ENCODE measurements around the gene C1QL1.

Gene C1QL1

GRCh38 chr17:44940317-44940716 lies 27.8 kb downstream of the C1QL1 start:
- Mint-ChIP-seq H3K27me3 (no peaks in the 10 kb centered on the region), H3K27ac (no peak overlapping the region), H3K4me3 (no peak overlapping the region), H3K36me3 (ENCODE audit: low read depth) (no peaks in the 10 kb centered on the region), H3K4me1 (ENCODE audit: low read depth) (peaks cover 10% of the 10 kb centered on the region), H3K9me3 (no peaks in the 10 kb centered on the region)
- intact Hi-C loops (cut with micrococcal nuclease): no loop called here

- no peak overlapping the region for H3K27ac Mint-ChIP-seq
These were observed 33.0 kb downstream of the C1QL1 start for GRCh38 chr17:44935116-44935515.

GRCh38 chr17:44934745-44935105 lies 33.4 kb downstream of the C1QL1 start:
- intact Hi-C loops (cut with micrococcal nuclease): no loop called here
- H3K36me3 Mint-ChIP-seq (ENCODE audit: low read depth): no peaks in the 10 kb centered on the region
- H3K9me3 Mint-ChIP-seq: no peaks in the 10 kb centered on the region
- H3K4me1 Mint-ChIP-seq (ENCODE audit: low read depth): no peaks in the 10 kb centered on the region
- H3K4me3 Mint-ChIP-seq: no peak overlapping the region
- H3K27ac Mint-ChIP-seq: no peak overlapping the region
- H3K27me3 Mint-ChIP-seq: no peaks in the 10 kb centered on the region

More at GRCh38 chr17:44935116-44935515, 33.0 kb downstream of the C1QL1 start:
- no peaks in the 10 kb centered on the region for H3K27me3 Mint-ChIP-seq
- no peaks in the 10 kb centered on the region for H3K4me1 Mint-ChIP-seq (ENCODE audit: low read depth)
- intact Hi-C loops (cut with micrococcal nuclease): no loop called here
- H3K9me3 Mint-ChIP-seq: no peaks in the 10 kb centered on the region
- no peaks in the 10 kb centered on the region for H3K36me3 Mint-ChIP-seq (ENCODE audit: low read depth)
- no peak overlapping the region for H3K4me3 Mint-ChIP-seq

- Mint-ChIP-seq H3K4me3 (no peak overlapping the region), H3K36me3 (ENCODE audit: low read depth) (no peaks in the 10 kb centered on the region), H3K9me3 (no peaks in the 10 kb centered on the region), H3K27ac (no peak overlapping the region), H3K4me1 (ENCODE audit: low read depth) (no peaks in the 10 kb centered on the region), H3K27me3 (no peaks in the 10 kb centered on the region)
- intact Hi-C loops (cut with micrococcal nuclease): no loop called here
These were observed 34.0 kb downstream of the C1QL1 start for GRCh38 chr17:44933824-44934744.

DNA sequence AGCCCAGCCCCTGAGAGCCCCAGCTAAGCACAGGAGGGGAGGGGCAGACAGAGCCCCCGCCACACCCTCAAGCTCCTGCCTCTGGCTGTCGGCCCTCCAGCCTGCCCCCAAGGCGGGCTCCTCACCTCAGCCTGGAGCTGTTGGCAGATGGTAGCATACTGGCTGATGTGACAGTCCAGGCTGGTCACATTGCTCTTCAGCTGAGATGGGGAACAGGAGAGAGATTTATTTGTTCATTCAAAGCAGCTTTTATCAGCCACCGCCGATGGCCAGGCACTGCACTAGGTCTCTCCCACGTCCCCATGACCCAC lies 35.4 kb downstream of the C1QL1 start:
- intact Hi-C loops (cut with micrococcal nuclease): no loop called here
- H3K4me3 Mint-ChIP-seq: no peak overlapping the region
- no peaks in the 10 kb centered on the region for H3K4me1 Mint-ChIP-seq (ENCODE audit: low read depth)
- no peaks in the 10 kb centered on the region for H3K36me3 Mint-ChIP-seq (ENCODE audit: low read depth)
- no peaks in the 10 kb centered on the region for H3K9me3 Mint-ChIP-seq
- H3K27me3 Mint-ChIP-seq: no peaks in the 10 kb centered on the region
- no peak overlapping the region for H3K27ac Mint-ChIP-seq

DNA sequence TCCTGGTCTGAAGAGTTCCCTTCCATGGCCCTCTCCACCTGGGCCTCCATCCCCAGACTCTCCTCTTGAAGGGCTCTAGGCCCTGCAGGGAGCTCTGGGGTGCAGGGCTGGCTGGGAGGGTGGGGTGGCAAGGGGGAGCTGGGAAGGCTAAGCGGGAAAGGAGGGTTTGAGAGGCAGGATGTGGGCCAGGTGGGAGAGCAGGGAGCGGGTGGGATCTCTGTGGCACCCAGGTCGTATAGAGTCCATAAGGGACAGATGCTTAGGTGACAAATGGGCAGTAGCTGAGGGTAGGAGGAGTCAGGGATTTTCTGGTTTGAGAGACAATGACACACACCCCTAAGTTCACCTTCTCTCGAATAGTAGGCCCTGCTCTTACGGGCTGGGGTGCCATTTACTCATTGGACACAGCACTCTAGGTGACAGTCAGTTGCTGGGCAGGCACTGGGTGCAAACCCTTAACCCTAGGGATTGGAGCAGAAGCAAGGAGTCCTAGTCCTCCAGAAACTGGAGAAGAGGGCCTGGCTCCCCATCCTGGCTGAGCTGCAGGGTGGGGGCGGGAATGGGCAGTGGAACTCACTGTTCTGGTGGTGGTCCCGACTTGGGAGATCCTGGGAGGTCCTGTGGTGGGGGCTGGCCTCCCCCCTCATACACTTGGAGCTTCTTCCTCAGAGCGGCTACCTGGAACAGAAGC lies 35.9 kb downstream of the C1QL1 start:
- Mint-ChIP-seq H3K9me3 (no peaks in the 10 kb centered on the region), H3K27me3 (no peaks in the 10 kb centered on the region), H3K36me3 (ENCODE audit: low read depth) (no peaks in the 10 kb centered on the region), H3K4me3 (no peak overlapping the region), H3K27ac (no peak overlapping the region), H3K4me1 (ENCODE audit: low read depth) (no peaks in the 10 kb centered on the region)
- intact Hi-C loops (cut with micrococcal nuclease): no loop called here

DNA sequence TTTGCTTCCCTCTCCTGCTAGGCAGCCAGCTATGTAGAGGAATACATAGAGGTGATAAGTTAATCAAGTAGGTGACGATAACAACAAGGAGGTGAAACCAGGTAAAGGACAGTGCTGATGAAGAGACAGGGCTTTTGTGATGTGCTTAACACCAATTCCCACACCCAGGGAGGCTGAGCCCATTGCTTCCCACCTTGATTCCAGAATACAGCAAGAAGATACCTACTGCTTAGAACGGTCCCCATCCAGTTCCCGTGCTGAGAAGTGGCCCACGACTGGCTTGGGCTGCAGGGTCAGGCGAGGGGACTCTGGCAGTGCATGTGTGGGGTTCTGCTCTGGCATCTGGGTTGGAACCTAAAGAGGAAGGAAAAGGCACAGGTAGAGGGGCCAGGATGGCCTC lies 36.7 kb downstream of the C1QL1 start:
- Mint-ChIP-seq H3K9me3 (no peaks in the 10 kb centered on the region), H3K36me3 (ENCODE audit: low read depth) (no peaks in the 10 kb centered on the region), H3K4me3 (no peak overlapping the region), H3K27me3 (no peaks in the 10 kb centered on the region), H3K4me1 (ENCODE audit: low read depth) (no peaks in the 10 kb centered on the region), H3K27ac (no peak overlapping the region)
- intact Hi-C loops (cut with micrococcal nuclease): no loop called here

DNA sequence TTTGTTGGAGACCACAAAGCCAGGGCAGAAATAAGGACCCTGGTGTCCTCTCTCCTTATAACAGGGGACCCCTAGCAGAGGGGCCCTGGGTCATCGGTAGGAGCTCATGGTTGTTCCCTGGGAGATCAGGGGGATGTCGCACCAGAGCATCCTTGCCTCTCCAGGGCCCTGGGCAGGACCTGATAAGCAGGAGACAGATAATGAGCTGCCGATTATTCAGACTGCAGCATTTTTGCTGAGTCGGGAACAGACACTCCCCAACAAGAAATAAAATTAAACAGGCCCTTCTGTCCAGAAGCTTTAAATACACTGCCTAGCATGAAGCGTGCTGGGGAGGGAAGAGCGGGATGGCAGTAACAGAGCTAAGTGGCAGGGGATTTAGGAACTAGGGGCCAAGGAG lies 37.4 kb downstream of the C1QL1 start:
- no peaks in the 10 kb centered on the region for H3K9me3 Mint-ChIP-seq
- H3K36me3 Mint-ChIP-seq (ENCODE audit: low read depth): no peaks in the 10 kb centered on the region
- intact Hi-C loops (cut with micrococcal nuclease): no loop called here
- no peaks in the 10 kb centered on the region for H3K4me1 Mint-ChIP-seq (ENCODE audit: low read depth)
- no peak overlapping the region for H3K4me3 Mint-ChIP-seq
- no peak overlapping the region for H3K27ac Mint-ChIP-seq
- H3K27me3 Mint-ChIP-seq: no peaks in the 10 kb centered on the region

GRCh38 chr17:44928950-44929720 lies 39.0 kb downstream of the C1QL1 start:
- no peak overlapping the region for H3K27ac Mint-ChIP-seq
- H3K9me3 Mint-ChIP-seq: no peaks in the 10 kb centered on the region
- no peak overlapping the region for H3K4me3 Mint-ChIP-seq
- no peaks in the 10 kb centered on the region for H3K27me3 Mint-ChIP-seq
- H3K36me3 Mint-ChIP-seq (ENCODE audit: low read depth): no peaks in the 10 kb centered on the region
- intact Hi-C loops (cut with micrococcal nuclease): no loop called here
- no peaks in the 10 kb centered on the region for H3K4me1 Mint-ChIP-seq (ENCODE audit: low read depth)

GRCh38 chr17:44928136-44928535 lies 40.0 kb downstream of the C1QL1 start:
- H3K9me3 Mint-ChIP-seq: no peaks in the 10 kb centered on the region
- no peaks in the 10 kb centered on the region for H3K4me1 Mint-ChIP-seq (ENCODE audit: low read depth)
- no peaks in the 10 kb centered on the region for H3K36me3 Mint-ChIP-seq (ENCODE audit: low read depth)
- no peak overlapping the region for H3K4me3 Mint-ChIP-seq
- no peak overlapping the region for H3K27ac Mint-ChIP-seq
- intact Hi-C loops (cut with micrococcal nuclease): no loop called here
- no peaks in the 10 kb centered on the region for H3K27me3 Mint-ChIP-seq

DNA sequence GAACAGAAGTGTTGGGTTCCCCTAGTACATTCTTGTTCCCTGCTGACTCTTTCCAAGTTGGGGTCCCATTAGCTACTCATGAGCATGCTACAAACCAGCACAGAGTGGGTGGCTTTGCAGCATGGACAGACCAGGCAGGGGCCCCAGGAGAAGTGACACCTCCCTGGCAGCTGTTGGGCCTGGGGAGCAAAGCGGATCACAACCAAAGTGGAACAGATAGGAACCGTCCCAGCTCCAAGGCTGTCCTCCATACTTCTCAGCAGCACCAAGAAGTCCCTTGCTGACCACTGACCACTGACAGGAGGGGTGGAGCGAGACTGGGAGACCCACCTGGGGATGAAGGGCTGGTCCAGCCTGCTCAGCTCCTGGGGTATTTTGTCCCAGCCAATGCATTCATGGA lies 40.4 kb downstream of the C1QL1 start:
- H3K9me3 Mint-ChIP-seq: no peaks in the 10 kb centered on the region
- no peak overlapping the region for H3K4me3 Mint-ChIP-seq
- H3K27me3 Mint-ChIP-seq: peaks cover 1% of the 10 kb centered on the region
- no peaks in the 10 kb centered on the region for H3K36me3 Mint-ChIP-seq (ENCODE audit: low read depth)
- intact Hi-C loops (cut with micrococcal nuclease): no loop called here
- H3K27ac Mint-ChIP-seq: no peak overlapping the region
- no peaks in the 10 kb centered on the region for H3K4me1 Mint-ChIP-seq (ENCODE audit: low read depth)

DNA sequence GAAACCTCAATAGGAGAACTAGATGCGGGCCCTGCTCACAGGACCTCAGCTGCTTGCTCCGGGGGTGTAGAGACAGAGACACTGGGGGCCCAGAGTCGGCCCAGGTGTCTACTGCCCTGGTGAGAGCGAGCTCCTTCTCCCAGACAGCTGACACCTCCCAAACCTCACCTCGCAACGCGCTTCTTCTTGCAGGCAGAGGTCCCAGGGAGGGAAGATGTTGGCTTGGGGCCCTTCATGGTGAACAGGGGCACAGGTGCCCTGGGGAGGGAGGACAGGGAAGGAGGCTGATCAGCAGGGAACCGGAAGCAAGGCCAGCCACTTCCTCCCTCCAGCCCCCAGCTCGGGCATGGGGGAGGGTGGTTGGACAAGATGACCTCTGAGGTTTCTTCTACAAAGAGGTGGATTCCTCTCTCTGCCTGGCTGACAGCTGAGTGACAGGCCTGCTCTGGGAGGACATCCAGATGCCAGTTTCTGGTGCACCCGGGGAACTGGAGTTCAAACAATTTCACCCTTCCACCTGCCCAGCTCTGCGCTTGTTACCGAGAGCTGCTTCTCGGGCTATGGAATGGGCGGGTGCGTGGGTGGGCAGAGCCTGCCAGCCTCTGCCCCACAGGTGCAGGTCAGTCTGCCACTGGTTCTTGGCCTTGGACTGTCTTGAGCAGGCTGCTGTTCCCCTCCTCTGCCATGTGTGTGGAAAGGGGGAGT lies 41.1 kb downstream of the C1QL1 start:
- Mint-ChIP-seq H3K27ac (no peak overlapping the region), H3K4me1 (ENCODE audit: low read depth) (no peaks in the 10 kb centered on the region), H3K36me3 (ENCODE audit: low read depth) (no peaks in the 10 kb centered on the region), H3K4me3 (no peak overlapping the region), H3K27me3 (peaks cover 8% of the 10 kb centered on the region), H3K9me3 (no peaks in the 10 kb centered on the region)
- intact Hi-C loops (cut with micrococcal nuclease): no loop called here

DNA sequence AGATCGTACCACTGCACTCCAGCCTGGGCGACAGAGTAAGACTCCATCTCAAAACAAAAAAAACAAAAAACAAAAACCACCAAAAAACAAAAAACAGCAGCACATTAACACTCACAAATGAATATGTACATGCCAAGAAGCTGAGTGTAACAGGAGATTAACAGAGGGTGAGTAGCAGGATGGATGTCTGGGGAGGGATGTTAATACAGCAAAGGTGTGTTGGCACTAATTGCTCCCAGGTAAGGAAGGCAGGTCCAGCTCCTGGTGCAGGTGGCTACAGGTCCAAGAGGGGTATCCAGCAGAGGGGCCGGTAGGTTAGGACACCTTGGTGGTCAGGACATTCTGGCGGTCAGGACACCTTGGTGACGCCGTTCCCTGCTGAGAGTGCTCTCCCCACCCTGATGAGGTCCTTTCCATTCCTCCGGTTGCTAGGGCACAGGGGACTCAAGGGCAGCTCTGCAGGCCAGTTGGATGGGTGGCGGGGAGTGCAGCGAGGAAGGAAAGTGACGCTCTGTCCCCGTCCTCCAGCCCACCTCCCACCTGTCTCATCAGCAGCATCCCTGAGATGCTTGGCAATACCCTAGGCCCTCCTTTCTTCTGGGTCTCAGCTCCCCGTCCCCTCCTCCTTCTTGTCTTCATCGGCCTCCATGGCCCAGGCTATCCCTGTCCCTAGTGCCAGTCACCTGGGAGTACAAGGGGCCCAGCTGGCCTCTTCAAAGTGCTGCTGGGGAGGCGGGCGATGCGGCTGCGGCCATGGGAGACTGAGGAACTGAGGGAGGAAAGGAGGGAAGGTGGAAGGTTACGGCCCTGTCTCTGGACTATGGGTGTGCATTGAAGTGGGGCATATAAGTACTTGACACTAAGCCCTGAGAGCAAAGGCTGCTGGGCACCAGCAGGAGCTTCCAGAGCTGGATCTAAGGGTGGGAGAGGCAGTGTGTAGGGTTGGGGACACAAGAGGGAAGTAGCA lies 42.1 kb downstream of the C1QL1 start:
- intact Hi-C loops (cut with micrococcal nuclease): no loop called here
- H3K36me3 Mint-ChIP-seq (ENCODE audit: low read depth): no peaks in the 10 kb centered on the region
- H3K9me3 Mint-ChIP-seq: no peaks in the 10 kb centered on the region
- peaks cover 18% of the 10 kb centered on the region for H3K27me3 Mint-ChIP-seq
- H3K4me3 Mint-ChIP-seq: no peak overlapping the region
- H3K27ac Mint-ChIP-seq: no peak overlapping the region
- no peaks in the 10 kb centered on the region for H3K4me1 Mint-ChIP-seq (ENCODE audit: low read depth)

Data from dendritic cell treated with granulocyte-macrophage colony-stimulating factor and Interleukin-4, amounts not matched to agents 40 ng/mL and 50 ng/mL, for 4 days (primary cell).